Caco-2 (cell line): ENCODE results near the gene NINJ1. TPM values are rescaled to one million over a fixed set of nuclear protein-coding genes. Genes with fewer than 3 reads are reported as not detected.

Experiments used
- BruUV-seq: library from RNA; stranded (reverse); fragments of 400-500 nt; replicated peaks from 2 replicates; lab custom pipeline; 2021; lab: Mats Ljungman, UMichigan
- CTCF ChIA-PET: fragments of 300-600 bp; sonication (Branson Sonifier 250); formaldehyde crosslinking; loops from one replicate; lab custom pipeline; 2022; ENCODE audit warnings: antibody characterized with exemption; lab: Charles Lee
- POLR2A ChIA-PET: fragments of 300-600 bp; sonication (Branson Sonifier 250); formaldehyde crosslinking; loops from one replicate; lab custom pipeline; 2022; ENCODE audit warnings: antibody characterized with exemption; lab: Charles Lee
- DNase-seq, 2 experiments: peaks; one replicate each; pipeline versions ENCODE4 v3.0.0 to v3.0.0-alpha.2; 2020 to 2022
- H3K27me3 ChIP-seq: replicated peaks from 2 replicates; pipeline ENCODE4 v1.6.0; 2011; ENCODE audit warnings: low read length; ENCODE audit not compliant: control insufficient read depth, insufficient read depth
- H3K36me3 ChIP-seq: 2 replicates; pipeline ENCODE4 v1.5.1; 2011; ENCODE audit warnings: low read length; ENCODE audit not compliant: control insufficient read depth, insufficient read depth
- H3K4me1 ChIP-seq: fragments of 250-450 bp; sonication (Bioruptor Pico); 2 replicates; pipeline ENCODE4 v1.5.1; 2020; ENCODE audit warnings: mild to moderate bottlenecking
- H3K4me3 ChIP-seq: 2 replicates; pipeline ENCODE4 v1.5.1; 2011; ENCODE audit warnings: low read depth, mild to moderate bottlenecking, control low read depth, low read length
- H3K9me3 ChIP-seq: fragments of 250-450 bp; sonication (Bioruptor Pico); 2 replicates; pipeline ENCODE4 v1.5.1; 2020; ENCODE audit warnings: mild to moderate bottlenecking, moderate library complexity
- H3K27ac Mint-ChIP-seq: one replicate; pipeline ENCODE4 v1.8.0; 2022; ENCODE audit warnings: mixed read lengths; ENCODE audit not compliant: unreplicated experiment
- H3K27me3 Mint-ChIP-seq: one replicate; pipeline ENCODE4 v1.8.0; 2022; ENCODE audit warnings: mixed read lengths; ENCODE audit not compliant: insufficient read depth, unreplicated experiment
- H3K36me3 Mint-ChIP-seq: one replicate; pipeline ENCODE4 v1.8.0; 2022; ENCODE audit warnings: mild to moderate bottlenecking, mixed read lengths; ENCODE audit not compliant: insufficient read depth, unreplicated experiment
- H3K4me1 Mint-ChIP-seq: one replicate; pipeline ENCODE4 v1.8.0; 2022; ENCODE audit warnings: low read depth, mixed read lengths; ENCODE audit not compliant: unreplicated experiment
- H3K4me3 Mint-ChIP-seq: one replicate; pipeline ENCODE4 v1.8.0; 2022; ENCODE audit warnings: mild to moderate bottlenecking, moderate library complexity, mixed read lengths; ENCODE audit not compliant: unreplicated experiment
- H3K9me3 Mint-ChIP-seq: one replicate; pipeline ENCODE4 v1.8.0; 2022; ENCODE audit warnings: mixed read lengths; ENCODE audit not compliant: unreplicated experiment
- intact Hi-C: fragments of 100-400 bp; cut with micrococcal nuclease; formaldehyde crosslinking; loops from one replicate; pipeline ENCODE4 v1.10.0; 2022; ENCODE audit not compliant: unreplicated experiment
- total RNA-seq: library from RNA; stranded (reverse); gene quantifications from 2 replicates; pipeline ENCODE4 v1.2.3, GENCODE V29; 2022
- TF ChIP-seq, protein P1 (sequence below), 2 experiments: fragments of 200-600 bp in 1 of 2; IDR thresholded peaks; 1 replicate in 1 of 2; 2 replicates in 1 of 2; pipeline versions ENCODE4 v1.5.1 to v1.8.0; 2011 to 2022; ENCODE audit warnings: antibody characterized with exemption in 1 of 2, control low read depth in 1 of 2, inconsistent platforms in 1 of 2, low read depth in 1 of 2, low read length in 1 of 2, mild to moderate bottlenecking in 1 of 2, moderate library complexity in 1 of 2; ENCODE audit not compliant: insufficient read depth in 1 of 2, severe bottlenecking in 1 of 2, unreplicated experiment in 1 of 2

NINJ1 gene
- total RNA-seq, 1 experiment from 2014 or later, result 35.6 TPM

GRCh38 chr9:93120846-93121315 lies 13.2 kb downstream of the NINJ1 start:
- peak in 1 of 2 experiments; percentile 23 for DNase-seq
- Mint-ChIP-seq H3K27ac (no peak overlapping the region), H3K4me1 (no peaks in the 10 kb centered on the region), H3K4me3 (no peak overlapping the region), H3K36me3 (peaks cover 18% of the 10 kb centered on the region), H3K9me3 (no peaks in the 10 kb centered on the region), H3K27me3 (no peaks in the 10 kb centered on the region)
- no TSS peak for BruUV-seq
- no peaks in the 10 kb centered on the region; the same call in 1 of the 2 replicates for H3K36me3 ChIP-seq
- intact Hi-C loops, result no loop called here
- H3K4me3 ChIP-seq, result no peak overlapping the region
- ChIA-PET POLR2A (no interaction called here), CTCF (interaction anchor here (0.5 to 0.6 kb wide), 2 partner anchors 11 to 388 kb away, joined by 3 to 4 read pairs; no protein-coding TSS in a partner anchor)
- no peaks in the 10 kb centered on the region for H3K4me1 ChIP-seq
- TF ChIP-seq, protein P1, sequence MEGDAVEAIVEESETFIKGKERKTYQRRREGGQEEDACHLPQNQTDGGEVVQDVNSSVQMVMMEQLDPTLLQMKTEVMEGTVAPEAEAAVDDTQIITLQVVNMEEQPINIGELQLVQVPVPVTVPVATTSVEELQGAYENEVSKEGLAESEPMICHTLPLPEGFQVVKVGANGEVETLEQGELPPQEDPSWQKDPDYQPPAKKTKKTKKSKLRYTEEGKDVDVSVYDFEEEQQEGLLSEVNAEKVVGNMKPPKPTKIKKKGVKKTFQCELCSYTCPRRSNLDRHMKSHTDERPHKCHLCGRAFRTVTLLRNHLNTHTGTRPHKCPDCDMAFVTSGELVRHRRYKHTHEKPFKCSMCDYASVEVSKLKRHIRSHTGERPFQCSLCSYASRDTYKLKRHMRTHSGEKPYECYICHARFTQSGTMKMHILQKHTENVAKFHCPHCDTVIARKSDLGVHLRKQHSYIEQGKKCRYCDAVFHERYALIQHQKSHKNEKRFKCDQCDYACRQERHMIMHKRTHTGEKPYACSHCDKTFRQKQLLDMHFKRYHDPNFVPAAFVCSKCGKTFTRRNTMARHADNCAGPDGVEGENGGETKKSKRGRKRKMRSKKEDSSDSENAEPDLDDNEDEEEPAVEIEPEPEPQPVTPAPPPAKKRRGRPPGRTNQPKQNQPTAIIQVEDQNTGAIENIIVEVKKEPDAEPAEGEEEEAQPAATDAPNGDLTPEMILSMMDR (IDR thresholded peaks at IDR 0.05; ENCODE audit: insufficient read depth in 1 of 2, low read depth in 1 of 2, low read length in 1 of 2, severe bottlenecking in 1 of 2, unreplicated experiment in 1 of 2), result no peak
- H3K9me3 ChIP-seq, result no peaks in the 10 kb centered on the region
- H3K27me3 ChIP-seq, result no peaks in the 10 kb centered on the region

- H3K36me3 Mint-ChIP-seq, result peaks cover 18% of the 10 kb centered on the region
- ChIA-PET CTCF (interaction anchor here (0.5 to 0.6 kb wide), 2 partner anchors 11 to 388 kb away, joined by 3 to 4 read pairs; no protein-coding TSS in a partner anchor), POLR2A (no interaction called here)
- Histone ChIP-seq H3K27me3 (no peaks in the 10 kb centered on the region), H3K4me1 (no peaks in the 10 kb centered on the region), H3K9me3 (no peaks in the 10 kb centered on the region), H3K36me3 (no peaks in the 10 kb centered on the region; the same call in 1 of the 2 replicates), H3K4me3 (no peak overlapping the region)
- H3K4me3 Mint-ChIP-seq, result no peak overlapping the region
- H3K27me3 Mint-ChIP-seq, result no peaks in the 10 kb centered on the region
- H3K4me1 Mint-ChIP-seq, result no peaks in the 10 kb centered on the region
- BruUV-seq, result no TSS peak
- TF ChIP-seq, protein P1 (IDR thresholded peaks at IDR 0.05; ENCODE audit: insufficient read depth in 1 of 2, low read depth in 1 of 2, low read length in 1 of 2, severe bottlenecking in 1 of 2, unreplicated experiment in 1 of 2), result no peak
- intact Hi-C loops, result no loop called here
- no peaks in the 10 kb centered on the region for H3K9me3 Mint-ChIP-seq
- H3K27ac Mint-ChIP-seq, result no peak overlapping the region
- DNase-seq, result peak in 1 of 2 experiments; percentile 24
Observed at GRCh38 chr9:93119953-93120845, 13.9 kb downstream of the NINJ1 start.

DNA sequence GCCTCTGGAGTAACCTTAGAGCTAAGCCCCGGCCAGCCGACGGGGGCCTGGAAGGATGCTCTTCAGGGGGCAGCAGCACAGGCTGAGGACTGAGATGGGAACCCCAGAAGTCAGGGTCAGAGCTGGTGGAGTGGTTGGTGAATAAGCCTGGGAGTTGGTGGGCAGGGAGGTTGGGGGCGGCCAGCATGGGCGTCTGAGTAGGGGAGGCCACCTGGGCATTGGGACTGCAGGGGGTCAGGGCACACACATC lies 14.4 kb downstream of the NINJ1 start:
- no peaks in the 10 kb centered on the region for H3K36me3 ChIP-seq
- no peak for DNase-seq
- H3K27ac Mint-ChIP-seq, result no peak overlapping the region
- ChIA-PET POLR2A (no interaction called here), CTCF (no interaction called here)
- TF ChIP-seq, protein P1 (IDR thresholded peaks at IDR 0.05; ENCODE audit: insufficient read depth in 1 of 2, low read depth in 1 of 2, low read length in 1 of 2, severe bottlenecking in 1 of 2, unreplicated experiment in 1 of 2), result no peak
- peaks cover 14% of the 10 kb centered on the region for H3K36me3 Mint-ChIP-seq
- no peaks in the 10 kb centered on the region for H3K27me3 ChIP-seq
- no peaks in the 10 kb centered on the region for H3K4me1 ChIP-seq
- intact Hi-C loops, result no loop called here
- H3K4me1 Mint-ChIP-seq, result no peaks in the 10 kb centered on the region
- no peaks in the 10 kb centered on the region for H3K27me3 Mint-ChIP-seq
- H3K9me3 Mint-ChIP-seq, result no peaks in the 10 kb centered on the region
- H3K4me3 Mint-ChIP-seq, result no peak overlapping the region
- no peaks in the 10 kb centered on the region for H3K9me3 ChIP-seq
- no peak overlapping the region for H3K4me3 ChIP-seq
- no TSS peak for BruUV-seq
